ENCODE measurements around the gene DMXL2.

Gene DMXL2

DNA sequence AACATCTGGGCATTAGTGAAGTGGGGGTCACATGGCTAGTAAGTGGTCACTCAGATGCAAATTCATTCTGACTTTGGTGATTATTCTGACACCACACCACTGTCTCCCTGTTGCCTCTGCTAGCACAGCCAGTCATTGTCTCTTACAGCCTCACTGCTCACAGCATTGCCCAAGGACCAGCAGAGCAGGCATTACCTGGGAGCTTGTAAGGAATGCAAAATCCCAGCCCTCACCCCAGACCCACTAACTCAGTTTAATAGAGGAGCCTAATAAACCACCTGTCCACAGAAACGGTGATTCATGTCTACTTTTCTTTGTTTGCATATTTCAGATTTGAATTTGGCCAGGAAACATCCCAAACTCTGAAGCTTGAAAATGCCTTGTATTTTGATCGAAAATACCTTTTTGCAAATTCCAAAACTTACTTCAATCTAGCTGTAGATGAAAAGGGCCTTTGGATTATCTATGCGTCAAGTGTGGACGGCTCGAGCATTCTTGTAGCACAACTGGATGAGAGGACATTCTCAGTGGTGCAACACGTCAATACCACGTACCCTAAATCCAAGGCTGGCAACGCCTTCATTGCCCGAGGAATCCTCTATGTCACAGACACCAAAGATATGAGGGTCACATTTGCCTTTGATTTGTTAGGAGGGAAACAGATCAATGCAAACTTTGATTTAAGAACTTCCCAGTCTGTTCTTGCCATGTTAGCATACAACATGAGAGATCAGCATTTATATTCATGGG lies 218.4 kb downstream of the DMXL2 start:
- H3K27ac ChIP-seq (ENCODE audit: low read depth, low read length): no peak overlapping the region
- H3K27me3 ChIP-seq (ENCODE audit: low read length): no peaks in the 10 kb centered on the region
- H3K36me3 ChIP-seq (ENCODE audit: low read length): no peaks in the 10 kb centered on the region
- H3K9me3 ChIP-seq (ENCODE audit: insufficient read depth, low read length): no peaks in the 10 kb centered on the region
- H3K4me2 ChIP-seq (ENCODE audit: low read depth, low read length, poor library complexity, severe bottlenecking): no peak overlapping the region
- H4K20me1 ChIP-seq (ENCODE audit: low read depth, low read length): no peaks in the 10 kb centered on the region
- H3K9me2 ChIP-seq (replicated peaks; ENCODE audit: insufficient read depth, low read length): no peaks in the 10 kb centered on the region
- H3K9ac ChIP-seq (ENCODE audit: low read length): no peak overlapping the region
- H3K79me2 ChIP-seq (ENCODE audit: insufficient read depth, low read length): no peaks in the 10 kb centered on the region
- H2AFZ ChIP-seq (ENCODE audit: low read depth, low read length, severe bottlenecking): no peak overlapping the region
- H3K4me3 ChIP-seq (ENCODE audit: insufficient read depth, low read length, poor library complexity, severe bottlenecking): no peak overlapping the region
- H3F3A ChIP-seq (ENCODE audit: insufficient read depth): no peaks in the 10 kb centered on the region
- TF ChIP-seq, protein P1, sequence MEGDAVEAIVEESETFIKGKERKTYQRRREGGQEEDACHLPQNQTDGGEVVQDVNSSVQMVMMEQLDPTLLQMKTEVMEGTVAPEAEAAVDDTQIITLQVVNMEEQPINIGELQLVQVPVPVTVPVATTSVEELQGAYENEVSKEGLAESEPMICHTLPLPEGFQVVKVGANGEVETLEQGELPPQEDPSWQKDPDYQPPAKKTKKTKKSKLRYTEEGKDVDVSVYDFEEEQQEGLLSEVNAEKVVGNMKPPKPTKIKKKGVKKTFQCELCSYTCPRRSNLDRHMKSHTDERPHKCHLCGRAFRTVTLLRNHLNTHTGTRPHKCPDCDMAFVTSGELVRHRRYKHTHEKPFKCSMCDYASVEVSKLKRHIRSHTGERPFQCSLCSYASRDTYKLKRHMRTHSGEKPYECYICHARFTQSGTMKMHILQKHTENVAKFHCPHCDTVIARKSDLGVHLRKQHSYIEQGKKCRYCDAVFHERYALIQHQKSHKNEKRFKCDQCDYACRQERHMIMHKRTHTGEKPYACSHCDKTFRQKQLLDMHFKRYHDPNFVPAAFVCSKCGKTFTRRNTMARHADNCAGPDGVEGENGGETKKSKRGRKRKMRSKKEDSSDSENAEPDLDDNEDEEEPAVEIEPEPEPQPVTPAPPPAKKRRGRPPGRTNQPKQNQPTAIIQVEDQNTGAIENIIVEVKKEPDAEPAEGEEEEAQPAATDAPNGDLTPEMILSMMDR (IDR thresholded peaks at IDR 0.05; ENCODE audit: insufficient read depth, low read length, poor library complexity, severe bottlenecking): no peak
- TF ChIP-seq EZH2phosphoT487 (conservative IDR thresholded peaks at IDR 0.05; ENCODE audit: low read length): no peak

DNA sequence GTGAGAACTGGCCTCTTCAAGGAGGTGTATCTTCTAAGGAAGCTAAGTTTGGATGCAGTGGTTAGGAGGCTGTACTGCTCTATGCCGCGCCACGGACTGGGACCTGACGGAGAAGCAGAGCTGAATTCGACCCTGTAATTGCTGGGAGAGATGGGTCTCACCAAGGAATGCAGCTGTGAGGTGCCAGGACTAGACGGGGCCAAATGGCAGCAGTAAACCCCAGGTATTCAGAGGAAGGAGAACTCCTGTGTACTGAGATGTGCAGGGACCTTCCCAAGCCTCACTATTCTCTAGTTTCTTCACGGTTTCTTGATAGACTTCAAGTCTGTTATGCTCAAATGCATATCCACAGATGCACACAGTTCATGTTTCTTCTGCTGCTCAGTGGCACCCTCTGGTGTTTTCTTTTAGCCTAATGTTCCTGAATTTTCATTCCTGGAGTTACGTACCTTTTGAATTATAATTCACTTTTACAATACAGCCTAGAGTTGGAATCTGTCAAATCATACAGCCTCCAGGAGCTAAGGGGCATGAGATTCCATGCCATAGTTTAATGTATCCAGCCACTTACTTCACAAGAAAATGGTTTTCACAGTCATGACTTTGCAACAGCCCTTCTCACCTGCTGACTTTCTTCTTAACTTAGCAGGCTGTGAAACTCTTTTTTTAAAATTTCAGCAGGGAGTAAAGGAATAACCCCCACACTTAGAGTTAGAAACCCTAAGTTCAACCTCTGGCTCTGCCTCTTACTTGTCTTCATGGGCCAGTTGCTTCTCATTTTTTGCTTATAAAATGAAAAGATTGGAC lies 219.3 kb downstream of the DMXL2 start:
- Histone ChIP-seq H3K27ac (ENCODE audit: low read depth, low read length) (no peak overlapping the region), H3K27me3 (ENCODE audit: low read length) (no peaks in the 10 kb centered on the region), H3K9me2 (replicated peaks; ENCODE audit: insufficient read depth, low read length) (no peaks in the 10 kb centered on the region), H3F3A (ENCODE audit: insufficient read depth) (no peaks in the 10 kb centered on the region), H4K20me1 (ENCODE audit: low read depth, low read length) (no peaks in the 10 kb centered on the region), H3K79me2 (ENCODE audit: insufficient read depth, low read length) (no peaks in the 10 kb centered on the region), H3K4me3 (ENCODE audit: insufficient read depth, low read length, poor library complexity, severe bottlenecking) (no peak overlapping the region), H3K9ac (ENCODE audit: low read length) (no peak overlapping the region), H3K9me3 (ENCODE audit: insufficient read depth, low read length) (no peaks in the 10 kb centered on the region), H3K36me3 (ENCODE audit: low read length) (no peaks in the 10 kb centered on the region), H3K4me2 (ENCODE audit: low read depth, low read length, poor library complexity, severe bottlenecking) (no peak overlapping the region), H2AFZ (ENCODE audit: low read depth, low read length, severe bottlenecking) (no peak overlapping the region)
- TF ChIP-seq, protein P1 (IDR thresholded peaks at IDR 0.05; ENCODE audit: insufficient read depth, low read length, poor library complexity, severe bottlenecking): peak; percentile 36
- TF ChIP-seq EZH2phosphoT487 (conservative IDR thresholded peaks at IDR 0.05; ENCODE audit: low read length): no peak

DNA sequence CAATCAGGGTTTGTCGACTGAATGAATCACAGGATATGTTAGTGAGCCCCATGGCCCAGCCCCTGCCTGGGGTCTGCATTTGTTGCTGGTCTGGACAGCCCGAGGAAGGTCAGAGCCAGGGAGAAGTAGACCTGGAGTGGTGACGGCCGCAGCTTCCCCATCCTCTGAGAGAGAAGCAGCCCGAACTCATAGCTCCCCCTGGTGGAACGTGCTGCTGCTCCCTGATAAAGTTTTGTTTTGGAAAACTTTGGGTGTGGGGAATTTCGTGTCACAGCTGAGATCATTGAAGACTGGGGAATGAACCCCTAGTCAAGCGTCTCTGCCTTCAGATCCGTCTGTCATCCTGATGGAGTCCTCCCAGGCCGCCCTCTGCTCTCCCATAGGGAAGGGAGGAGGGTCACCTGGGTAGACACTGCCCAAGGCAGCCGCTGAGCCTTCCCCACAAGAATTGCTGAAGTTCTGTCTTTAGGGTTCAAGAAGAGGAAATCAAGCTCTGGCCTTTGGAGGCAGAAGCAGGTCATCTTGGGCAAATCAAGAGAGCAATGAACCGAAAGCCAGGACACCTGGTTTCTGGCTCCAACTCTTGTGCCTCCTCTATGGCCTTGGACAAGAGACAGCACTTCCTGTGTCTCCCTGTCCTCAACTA lies 220.6 kb downstream of the DMXL2 start:
- H3K9me2 ChIP-seq (replicated peaks; ENCODE audit: insufficient read depth, low read length): no peaks in the 10 kb centered on the region
- H3K79me2 ChIP-seq (ENCODE audit: insufficient read depth, low read length): no peaks in the 10 kb centered on the region
- H3F3A ChIP-seq (ENCODE audit: insufficient read depth): no peaks in the 10 kb centered on the region
- no peak overlapping the region for H3K9ac ChIP-seq (ENCODE audit: low read length)
- no peak overlapping the region for H3K4me2 ChIP-seq (ENCODE audit: low read depth, low read length, poor library complexity, severe bottlenecking)
- no peak for TF ChIP-seq EZH2phosphoT487 (conservative IDR thresholded peaks at IDR 0.05; ENCODE audit: low read length)
- TF ChIP-seq, protein P1 (IDR thresholded peaks at IDR 0.05; ENCODE audit: insufficient read depth, low read length, poor library complexity, severe bottlenecking): peak; percentile 68
- no peaks in the 10 kb centered on the region for H3K27me3 ChIP-seq (ENCODE audit: low read length)
- no peaks in the 10 kb centered on the region for H3K9me3 ChIP-seq (ENCODE audit: insufficient read depth, low read length)
- H3K36me3 ChIP-seq (ENCODE audit: low read length): no peaks in the 10 kb centered on the region
- no peak overlapping the region for H3K4me3 ChIP-seq (ENCODE audit: insufficient read depth, low read length, poor library complexity, severe bottlenecking)
- no peak overlapping the region for H2AFZ ChIP-seq (ENCODE audit: low read depth, low read length, severe bottlenecking)
- H3K27ac ChIP-seq (ENCODE audit: low read depth, low read length): no peak overlapping the region
- no peaks in the 10 kb centered on the region for H4K20me1 ChIP-seq (ENCODE audit: low read depth, low read length)

Measured in SU-DHL-6 (cell line).